ENCODE results near the gene ZFHX3.
A peak's percentile ranks its signal among the peaks of the same experiment; 100 is the strongest.

The ZFHX3 gene

DNA sequence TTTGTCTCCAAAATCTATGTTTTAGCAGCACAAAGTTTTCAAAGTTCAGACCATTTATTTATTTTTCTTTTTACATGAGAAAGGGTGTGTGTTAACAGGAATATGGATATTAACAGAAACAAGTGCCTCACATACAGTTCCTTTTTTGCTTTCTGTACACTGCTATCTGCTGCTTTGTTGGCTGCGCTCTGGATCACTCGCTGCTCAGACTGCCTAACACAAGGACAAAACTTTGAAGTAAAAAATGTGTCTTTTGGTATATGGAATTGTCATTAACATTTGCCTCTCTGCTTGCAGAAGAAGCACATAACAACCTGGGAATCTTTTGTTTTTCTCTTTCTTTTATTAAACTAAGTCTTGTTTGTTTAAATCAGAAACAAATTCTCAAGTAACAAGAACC, 262.8 kb downstream of the ZFHX3 start:
- DNase-seq: no peak

DNA sequence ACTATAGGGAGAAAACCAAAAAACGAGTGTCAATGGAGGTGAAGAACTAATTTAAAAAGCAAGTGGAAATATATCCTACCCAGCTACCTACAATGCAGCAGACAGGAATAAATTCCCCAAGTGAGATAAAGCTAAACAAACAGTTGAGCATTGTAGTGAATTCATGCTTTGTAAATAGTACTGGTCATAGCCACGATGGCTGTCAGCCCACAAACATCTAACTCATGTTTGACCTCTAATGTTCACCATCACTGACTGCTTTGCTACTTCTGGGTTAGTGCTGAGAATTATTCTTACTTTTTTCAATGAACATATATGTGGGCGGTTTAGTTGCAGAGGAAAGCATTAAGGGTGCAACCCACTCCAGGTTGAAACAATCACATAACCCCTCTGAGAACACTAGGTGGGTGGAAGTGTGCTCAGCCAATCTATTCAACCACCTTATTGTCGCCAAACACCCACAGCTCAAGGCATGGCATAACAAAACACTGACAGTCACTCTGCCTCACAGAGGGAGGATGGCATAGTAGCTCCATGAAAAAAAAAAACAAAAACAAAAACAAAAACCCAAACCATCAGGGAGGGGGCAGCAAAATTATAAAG, 264.1 kb downstream of the ZFHX3 start:
- no peak for DNase-seq

- no peak for DNase-seq
These were observed 278.1 kb downstream of the ZFHX3 start for GRCh38 chr16:72769876-72770275.

GRCh38 chr16:72768591-72768990, 279.3 kb downstream of the ZFHX3 start:
- no peak for DNase-seq

- DNase-seq: no peak
These were observed 281.4 kb downstream of the ZFHX3 start for GRCh38 chr16:72766506-72766905.

GRCh38 chr16:72764015-72764654, 283.8 kb downstream of the ZFHX3 start:
- peak; percentile 83 for DNase-seq

GRCh38 chr16:72760581-72760980, 287.3 kb downstream of the ZFHX3 start:
- no peak for DNase-seq

DNA sequence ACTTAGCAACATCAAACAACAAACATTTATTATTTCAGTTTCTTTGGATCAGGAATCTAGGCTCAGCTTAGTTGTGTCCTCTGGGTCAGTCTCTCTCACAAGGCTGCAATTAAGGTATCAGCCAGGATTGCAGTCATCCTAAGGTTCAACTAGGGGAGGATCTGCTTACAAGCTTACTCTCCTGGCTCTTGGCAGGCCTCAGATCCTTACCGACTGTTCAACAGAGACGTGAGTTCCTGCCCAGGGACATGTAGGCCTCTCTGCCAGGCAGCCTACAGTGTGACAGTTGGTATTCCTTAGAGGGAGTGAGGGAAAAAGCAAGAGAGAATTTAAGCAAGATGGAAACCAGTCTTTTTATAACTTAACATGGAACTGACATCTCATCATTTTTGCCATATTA, 294.0 kb downstream of the ZFHX3 start:
- DNase-seq: no peak

DNA sequence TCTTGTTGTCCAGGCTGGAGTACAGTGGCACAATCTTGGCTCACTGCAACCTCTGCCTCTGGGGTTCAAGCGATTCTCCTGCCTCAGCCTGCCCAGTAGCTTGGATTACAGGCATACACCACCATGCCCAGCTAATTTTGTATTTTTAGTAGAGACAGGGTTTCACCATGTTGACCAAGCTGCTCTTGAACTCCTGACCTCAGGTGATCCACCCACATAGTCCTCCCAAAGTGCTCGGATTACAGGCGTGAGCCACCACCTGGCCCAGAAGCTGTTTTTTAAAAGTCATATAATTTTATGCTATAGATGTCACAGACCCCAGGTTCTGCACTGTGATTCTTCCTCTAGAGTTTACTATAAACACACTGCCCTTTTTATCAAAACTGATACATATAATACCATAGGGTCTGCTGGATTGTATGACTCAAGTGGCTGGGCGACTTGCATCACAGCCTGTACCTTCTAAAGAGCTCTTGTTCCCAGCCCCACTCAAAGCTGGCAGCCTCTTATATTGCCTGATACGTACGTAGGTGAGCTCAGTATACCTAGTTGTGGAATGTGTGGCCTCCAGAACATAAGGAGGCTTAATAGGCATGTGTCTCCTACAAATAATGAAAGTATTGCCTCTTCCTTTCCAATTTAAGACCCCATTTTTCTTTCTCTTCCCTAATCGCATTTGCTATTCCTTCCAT, 295.8 kb downstream of the ZFHX3 start:
- DNase-seq: no peak

GRCh38 chr16:72751076-72751475, 296.9 kb downstream of the ZFHX3 start:
- no peak for DNase-seq

DNA sequence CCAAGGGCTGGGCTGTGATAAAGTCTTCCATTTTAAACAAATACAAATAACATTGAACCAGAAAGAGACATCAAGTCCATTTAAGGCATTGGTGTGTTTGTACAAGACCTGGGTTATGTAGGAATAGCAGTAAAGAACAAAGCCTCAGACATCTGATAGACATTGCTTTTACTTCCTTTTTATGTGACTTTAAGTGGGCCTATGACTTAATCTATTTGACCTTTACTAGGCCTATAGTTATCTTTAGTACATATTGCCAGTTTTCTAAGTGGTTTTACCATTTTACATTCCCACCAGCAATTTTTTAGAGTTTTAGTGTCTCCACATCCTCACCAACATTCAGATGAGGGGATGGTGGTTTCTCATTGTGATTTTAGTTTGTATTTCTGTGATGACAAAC, 298.8 kb downstream of the ZFHX3 start:
- no peak for DNase-seq

DNA sequence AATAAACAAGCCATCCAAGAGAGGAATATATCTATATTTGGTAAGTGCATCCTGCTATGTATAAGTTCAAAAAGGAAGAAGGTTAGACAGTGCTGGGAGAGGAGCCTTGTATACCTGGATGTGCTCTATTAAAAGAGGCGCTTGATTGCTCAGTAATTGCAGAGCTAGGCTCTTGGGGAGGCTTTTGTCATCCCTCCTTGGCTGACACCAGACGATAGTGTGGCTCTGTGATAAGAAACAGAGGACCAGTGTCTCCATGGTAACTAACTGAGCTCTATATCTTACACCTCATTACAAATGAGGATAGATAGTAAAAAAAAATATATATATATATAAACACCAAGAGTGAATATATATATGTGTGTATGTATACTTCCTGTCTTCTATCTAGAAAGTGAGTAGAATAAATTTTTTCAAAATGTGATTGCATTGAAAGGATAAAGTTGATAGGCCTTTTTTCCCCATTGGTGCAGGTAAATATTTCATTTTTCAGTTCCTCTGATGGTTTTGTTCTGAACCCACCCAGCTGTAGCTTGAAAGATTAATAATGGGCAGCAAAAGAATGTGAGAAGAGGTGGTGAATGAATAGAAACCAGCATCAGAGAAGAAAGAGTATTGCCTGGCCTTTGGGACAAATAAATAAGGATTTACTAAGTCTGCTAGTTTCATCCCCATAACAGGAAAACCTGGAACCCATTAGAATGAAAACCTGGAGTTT, 303.7 kb downstream of the ZFHX3 start:
- no peak for DNase-seq

DNA sequence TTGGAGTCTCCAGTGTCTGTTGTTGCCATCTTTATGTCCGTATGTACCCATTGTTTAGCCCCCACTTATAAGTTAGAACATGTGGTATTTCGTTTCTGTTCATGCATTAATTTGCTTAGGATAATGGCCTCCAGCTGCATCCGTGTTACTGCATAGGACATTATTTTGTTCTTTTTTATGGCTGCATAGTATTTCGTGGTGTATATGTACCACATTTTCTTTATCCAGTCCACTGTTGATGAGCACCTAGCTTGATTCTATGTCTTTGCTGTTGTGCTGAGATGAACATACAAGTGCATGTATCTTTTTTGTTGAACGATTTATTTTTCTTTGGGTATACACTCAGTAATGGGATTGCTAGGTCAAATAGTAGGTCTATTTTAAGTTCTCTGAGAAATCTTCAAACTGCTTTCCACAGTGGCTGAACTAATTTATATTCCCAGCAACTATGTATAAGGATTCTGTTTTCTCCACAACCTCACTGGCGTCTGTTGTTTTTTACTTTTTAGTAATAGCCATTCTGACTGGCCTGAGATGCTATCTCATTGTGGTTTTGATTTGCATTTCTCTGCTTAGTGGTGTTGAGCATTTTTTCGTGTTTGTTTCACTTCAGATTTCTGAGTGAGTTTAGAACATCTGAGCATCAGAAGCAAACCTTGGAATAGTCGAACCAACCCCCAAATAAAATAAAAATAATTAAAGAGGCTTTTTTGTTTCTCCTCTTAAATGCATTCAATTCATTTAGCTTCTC, 304.7 kb downstream of the ZFHX3 start:
- DNase-seq: no peak

- DNase-seq: no peak
These were observed 307.6 kb downstream of the ZFHX3 start for GRCh38 chr16:72740347-72740746.

DNA sequence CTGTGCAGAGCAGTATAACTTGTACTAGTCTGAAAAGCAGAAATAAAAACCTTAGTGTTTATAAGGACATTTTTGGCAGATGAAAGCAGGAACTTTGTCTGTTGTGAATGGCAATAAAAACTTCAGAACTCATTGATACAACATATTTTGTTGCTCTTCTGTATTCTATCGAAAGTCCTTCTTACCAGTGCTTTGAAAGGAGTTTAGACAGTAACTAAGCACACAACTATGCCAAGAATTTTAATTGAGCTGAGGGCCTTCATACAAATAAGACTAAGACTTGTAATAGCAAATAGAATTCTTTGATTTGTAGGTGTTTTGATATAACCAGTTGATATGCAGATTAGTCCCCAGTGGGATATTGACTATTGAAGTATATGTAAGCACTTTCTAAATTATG, 308.4 kb downstream of the ZFHX3 start:
- no peak for DNase-seq

DNA sequence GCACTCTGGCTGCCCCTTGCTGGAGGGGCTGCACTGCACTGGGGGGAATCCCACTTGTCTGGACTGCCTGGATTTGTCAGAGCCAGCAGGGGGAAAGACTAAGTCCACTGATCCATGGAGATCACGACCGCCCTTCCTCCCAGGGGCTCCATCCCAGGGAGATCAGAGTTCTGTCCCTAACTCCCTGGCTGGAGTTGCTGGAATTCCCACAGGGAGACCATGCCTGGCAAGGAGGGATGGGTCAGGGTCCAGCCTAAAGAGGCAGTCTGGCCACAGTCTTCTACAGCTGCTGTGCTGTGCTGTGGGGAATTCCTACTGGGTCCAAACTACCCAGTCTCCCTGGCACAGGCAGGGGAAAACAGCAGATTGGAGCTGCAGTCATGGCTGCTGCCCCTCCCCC, 311.9 kb downstream of the ZFHX3 start:
- DNase-seq: no peak
